GM23248 (cell line): Measurements from ENCODE around the gene RECQL5.

ENCODE experiments used
- EZH2 ChIP-seq: fragments of 200-600 bp; sonication (generic); IDR thresholded peaks from 2 replicates; pipeline ENCODE4 v1.6.1; 2018; ENCODE audit warnings: antibody characterized with exemption, mild to moderate bottlenecking; ENCODE audit not compliant: insufficient read depth, poor library complexity, severe bottlenecking
- EZH2phosphoT487 ChIP-seq: fragments of 200-600 bp; sonication (generic); IDR thresholded peaks from 2 replicates; pipeline ENCODE4 v1.6.1; 2018; ENCODE audit warnings: antibody characterized with exemption, moderate library complexity, mild to moderate bottlenecking, low read depth; ENCODE audit not compliant: insufficient read depth

- TF ChIP-seq EZH2phosphoT487, result no peak
- no peak for TF ChIP-seq EZH2
Observed at GRCh38 chr17:75631353-75631752, 35.6 kb downstream of the RECQL5 start.
